Activated B cell treated with CpG ODN at 0.5 μM for 24 hours (primary cell): ENCODE data around the gene OGDH. TPM values are rescaled to one million over a fixed set of nuclear protein-coding genes. Genes with fewer than 3 reads are reported as not detected.
"Not testable (repeated sequence)": the region's sequence is repeated elsewhere in the genome, so short reads cannot be mapped to it uniquely, and the experiment has no call there.

Experiments used
- ATAC-seq: fragments of 200-7000 bp; cut with Tn5 transposase; one replicate; pipeline ENCODE4 v1.10.0; 2021; ENCODE audit warnings: low read depth, mild to moderate bottlenecking, moderate library complexity
- CTCF ChIA-PET: fragments of 350-600 bp; sonication (Branson Sonifier 250); formaldehyde crosslinking; loops from one replicate; lab custom pipeline; 2021; ENCODE audit warnings: antibody characterized with exemption; lab: Charles Lee
- POLR2A ChIA-PET: fragments of 350-600 bp; sonication (Branson Sonifier 250); formaldehyde crosslinking; loops from one replicate; lab custom pipeline; 2021; ENCODE audit warnings: antibody characterized with exemption; lab: Charles Lee
- DNase-seq: peaks from one replicate; pipeline ENCODE4 v3.0.0; 2022
- H3K27ac Mint-ChIP-seq: one replicate; pipeline ENCODE4 v1.8.0; 2020; ENCODE audit warnings: mixed read lengths
- H3K27me3 Mint-ChIP-seq: one replicate; pipeline ENCODE4 v1.8.0; 2021; ENCODE audit warnings: mixed read lengths
- H3K36me3 Mint-ChIP-seq: one replicate; pipeline ENCODE4 v1.8.0; 2021; ENCODE audit warnings: low read depth, mixed read lengths
- H3K4me1 Mint-ChIP-seq: one replicate; pipeline ENCODE4 v1.8.0; 2021; ENCODE audit warnings: mixed read lengths
- H3K4me3 Mint-ChIP-seq: one replicate; pipeline ENCODE4 v1.8.0; 2020; ENCODE audit warnings: mild to moderate bottlenecking, mixed read lengths
- H3K9me3 Mint-ChIP-seq: one replicate; pipeline ENCODE4 v1.8.0; 2020; ENCODE audit warnings: mixed read lengths
- intact Hi-C: fragments of 100-400 bp; cut with micrococcal nuclease; formaldehyde crosslinking; loops from one replicate; pipeline ENCODE4 v1.15.1; 2024
- total RNA-seq: library from RNA; stranded (reverse); gene quantifications from 2 replicates; pipeline ENCODE4 v1.2.3, GENCODE V29; 2022
- TF ChIP-seq, protein P1 (sequence below): fragments of 200-600 bp; IDR thresholded peaks from one replicate; pipeline ENCODE4 v1.8.0; 2022; ENCODE audit warnings: antibody characterized with exemption, mild to moderate bottlenecking

OGDH gene
- total RNA-seq, 1 donor from 2014 or later, result 81.7 TPM

DNA sequence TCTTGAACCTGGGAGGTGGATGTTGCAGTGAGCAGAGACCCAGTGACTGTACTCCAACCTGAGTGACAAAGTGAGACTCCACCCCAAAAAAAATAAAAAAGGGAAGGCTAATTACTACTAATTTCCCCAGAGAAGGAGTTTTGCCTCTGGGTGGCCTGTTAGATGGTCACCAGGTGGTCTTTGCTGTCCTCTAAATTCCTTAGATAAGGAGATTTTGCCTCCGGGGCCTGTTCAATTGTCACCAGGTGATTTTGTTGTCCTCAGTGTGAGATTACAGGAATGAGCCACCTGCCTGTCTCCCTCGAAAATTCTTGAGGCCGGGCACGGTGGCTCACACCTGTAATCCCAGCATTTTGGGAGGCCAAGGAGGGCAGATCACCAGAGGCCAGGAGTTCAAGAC is 117.8 kb downstream of the OGDH start:
- Mint-ChIP-seq H3K27me3 (no peaks in the 10 kb centered on the region), H3K27ac (no peak overlapping the region), H3K4me1 (no peaks in the 10 kb centered on the region), H3K36me3 (no peaks in the 10 kb centered on the region), H3K9me3 (no peaks in the 10 kb centered on the region), H3K4me3 (no peak overlapping the region)
- TF ChIP-seq, protein P1, sequence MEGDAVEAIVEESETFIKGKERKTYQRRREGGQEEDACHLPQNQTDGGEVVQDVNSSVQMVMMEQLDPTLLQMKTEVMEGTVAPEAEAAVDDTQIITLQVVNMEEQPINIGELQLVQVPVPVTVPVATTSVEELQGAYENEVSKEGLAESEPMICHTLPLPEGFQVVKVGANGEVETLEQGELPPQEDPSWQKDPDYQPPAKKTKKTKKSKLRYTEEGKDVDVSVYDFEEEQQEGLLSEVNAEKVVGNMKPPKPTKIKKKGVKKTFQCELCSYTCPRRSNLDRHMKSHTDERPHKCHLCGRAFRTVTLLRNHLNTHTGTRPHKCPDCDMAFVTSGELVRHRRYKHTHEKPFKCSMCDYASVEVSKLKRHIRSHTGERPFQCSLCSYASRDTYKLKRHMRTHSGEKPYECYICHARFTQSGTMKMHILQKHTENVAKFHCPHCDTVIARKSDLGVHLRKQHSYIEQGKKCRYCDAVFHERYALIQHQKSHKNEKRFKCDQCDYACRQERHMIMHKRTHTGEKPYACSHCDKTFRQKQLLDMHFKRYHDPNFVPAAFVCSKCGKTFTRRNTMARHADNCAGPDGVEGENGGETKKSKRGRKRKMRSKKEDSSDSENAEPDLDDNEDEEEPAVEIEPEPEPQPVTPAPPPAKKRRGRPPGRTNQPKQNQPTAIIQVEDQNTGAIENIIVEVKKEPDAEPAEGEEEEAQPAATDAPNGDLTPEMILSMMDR, result no peak
- intact Hi-C loops, result no loop called here
- ATAC-seq (no peak), DNase-seq (no peak)
- ChIA-PET POLR2A (interaction anchor here (0.6 kb wide), 1 partner anchor 11 kb away, joined by 5 read pairs; no protein-coding TSS in a partner anchor), CTCF (no interaction called here)

DNA sequence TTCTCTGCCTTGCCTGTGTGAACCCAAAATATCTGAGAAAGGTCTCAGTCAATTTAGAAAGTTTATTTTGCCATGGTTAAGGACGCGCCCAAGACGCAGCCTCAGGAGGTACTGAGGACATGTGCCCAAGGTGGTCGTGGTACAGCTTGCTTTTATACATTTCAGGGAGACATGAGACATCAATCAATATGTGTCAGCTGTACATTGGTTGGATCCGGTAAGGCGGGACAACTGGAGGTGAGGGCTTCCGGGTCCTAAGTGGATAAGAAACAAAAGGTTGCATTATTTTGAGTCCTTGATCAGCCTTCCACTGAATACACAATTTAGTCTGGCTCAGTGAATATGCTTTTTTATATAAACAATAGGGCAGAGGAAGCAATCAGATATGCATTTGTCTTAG is 119.8 kb downstream of the OGDH start:
- H3K4me1 Mint-ChIP-seq, H3K36me3 Mint-ChIP-seq, H3K27ac Mint-ChIP-seq, intact Hi-C loops, DNase-seq, H3K9me3 Mint-ChIP-seq, ATAC-seq, H3K4me3 Mint-ChIP-seq, H3K27me3 Mint-ChIP-seq: not testable (repeated sequence)
- ChIA-PET CTCF (interaction anchor here (0.7 kb wide), 1 partner anchor 16 kb away, joined by 3 read pairs; no protein-coding TSS in a partner anchor), POLR2A (interaction anchor here (0.6 kb wide), 1 partner anchor 78 kb away, joined by 4 read pairs; no protein-coding TSS in a partner anchor)

DNA sequence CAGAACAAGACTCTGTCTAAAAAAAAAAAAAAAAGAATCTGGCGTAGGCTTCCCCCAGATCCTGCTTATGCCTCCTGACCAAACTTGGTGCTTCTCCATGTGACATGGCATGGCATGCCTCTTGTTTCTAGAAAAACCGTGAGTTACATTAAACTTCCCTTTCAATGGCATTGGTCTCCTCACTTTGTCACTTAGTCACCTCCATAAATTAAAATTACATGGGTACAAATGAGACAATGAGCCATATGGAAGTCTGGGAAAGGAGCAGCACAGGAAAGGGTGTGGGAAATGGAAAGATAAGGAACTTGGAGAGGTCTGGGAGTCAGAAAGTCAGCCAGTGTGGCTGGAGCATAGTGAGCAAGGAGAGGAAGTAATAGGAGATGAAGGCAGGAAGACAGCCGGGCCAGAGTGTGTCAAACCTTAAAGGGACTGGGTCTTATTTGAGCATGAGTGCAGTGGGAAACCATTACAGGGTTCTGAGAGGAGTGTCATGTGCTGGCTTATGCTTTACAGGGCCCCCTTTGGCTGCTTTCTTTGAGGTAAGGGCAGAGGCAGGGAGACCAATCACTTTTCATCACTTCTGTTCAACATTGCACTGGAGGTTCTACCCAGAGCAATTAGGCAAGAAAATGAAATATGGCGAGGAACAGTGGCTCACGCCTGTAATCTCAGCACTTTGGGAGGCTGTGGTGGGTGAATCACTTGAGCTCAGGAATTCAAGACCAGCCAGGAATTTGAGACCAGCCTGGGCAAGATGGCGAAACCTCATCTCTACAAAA is 120.9 kb downstream of the OGDH start:
- Mint-ChIP-seq H3K27ac (no peak overlapping the region), H3K4me3 (no peak overlapping the region), H3K9me3 (no peaks in the 10 kb centered on the region), H3K4me1 (no peaks in the 10 kb centered on the region), H3K27me3 (no peaks in the 10 kb centered on the region), H3K36me3 (no peaks in the 10 kb centered on the region)
- TF ChIP-seq, protein P1, result no peak
- ChIA-PET POLR2A (no interaction called here), CTCF (interaction anchor here (0.7 kb wide), 1 partner anchor 18 kb away, joined by 3 read pairs; no protein-coding TSS in a partner anchor)
- intact Hi-C loops, result no loop called here
- DNase-seq (no peak), ATAC-seq (no peak)

DNA sequence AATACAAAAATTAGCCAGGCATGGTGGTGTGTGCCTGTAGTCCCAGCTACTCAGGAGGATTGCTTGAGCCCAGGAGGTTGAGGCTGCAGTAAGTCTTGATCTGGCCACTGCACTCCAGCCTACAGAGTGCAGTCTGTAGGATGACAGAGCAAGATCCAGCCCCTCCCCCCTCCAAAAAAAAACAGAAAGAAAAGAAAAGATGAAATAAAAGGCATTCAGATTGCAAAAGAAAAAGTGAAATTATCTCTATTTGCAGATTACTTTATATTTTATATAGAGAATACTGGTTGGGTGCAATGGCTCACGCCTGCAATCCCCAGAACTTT is 121.5 kb downstream of the OGDH start:
- H3K9me3 Mint-ChIP-seq, result no peaks in the 10 kb centered on the region
- no peak overlapping the region for H3K4me3 Mint-ChIP-seq
- ATAC-seq, result no peak
- H3K27ac Mint-ChIP-seq, result no peak overlapping the region
- no peaks in the 10 kb centered on the region for H3K27me3 Mint-ChIP-seq
- H3K4me1 Mint-ChIP-seq, result no peaks in the 10 kb centered on the region
- intact Hi-C loops, result no loop called here
- CTCF ChIA-PET, result no interaction called here
- POLR2A ChIA-PET, result no interaction called here
- DNase-seq, result no peak
- H3K36me3 Mint-ChIP-seq, result no peaks in the 10 kb centered on the region
- TF ChIP-seq, protein P1, result no peak

DNA sequence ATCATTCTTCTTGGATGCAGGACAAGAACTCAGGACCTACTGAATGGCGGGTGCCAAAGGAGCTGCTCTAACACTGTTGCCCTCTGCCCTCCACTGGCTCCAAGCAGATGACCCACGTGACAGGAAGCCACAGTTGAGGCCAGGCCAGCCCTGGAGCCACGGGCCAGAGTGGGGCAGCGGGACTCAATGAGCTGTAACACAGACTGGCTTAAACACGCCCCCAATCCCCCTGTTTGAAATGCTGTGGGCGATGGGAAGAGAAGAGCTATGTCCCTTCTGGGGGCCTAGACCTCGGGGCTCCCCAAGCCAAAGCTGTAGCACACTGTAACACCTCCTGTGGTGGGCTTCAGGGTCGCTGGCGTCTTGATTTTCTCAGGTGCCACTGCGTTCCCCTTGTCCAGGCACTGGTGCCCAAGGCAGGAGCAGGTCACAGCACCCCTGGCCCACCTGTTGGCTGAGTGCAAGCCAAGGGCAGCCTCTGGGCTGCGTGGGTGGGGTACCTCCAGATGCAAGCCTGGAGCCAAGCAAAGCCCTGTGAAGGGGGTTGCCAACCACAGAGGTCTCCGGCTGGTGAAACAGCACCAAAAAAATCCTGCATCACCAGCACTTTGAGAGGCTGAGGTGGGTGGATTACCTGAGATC is 123.6 kb downstream of the OGDH start:
- ChIA-PET CTCF (no interaction called here), POLR2A (no interaction called here)
- TF ChIP-seq, protein P1, result no peak
- intact Hi-C loops, result no loop called here
- no peaks in the 10 kb centered on the region for H3K9me3 Mint-ChIP-seq
- H3K27ac Mint-ChIP-seq, result no peak overlapping the region
- H3K4me1 Mint-ChIP-seq, result peaks cover 5% of the 10 kb centered on the region
- ATAC-seq (no peak), DNase-seq (no peak)
- no peaks in the 10 kb centered on the region for H3K27me3 Mint-ChIP-seq
- no peaks in the 10 kb centered on the region for H3K36me3 Mint-ChIP-seq
- no peak overlapping the region for H3K4me3 Mint-ChIP-seq

DNA sequence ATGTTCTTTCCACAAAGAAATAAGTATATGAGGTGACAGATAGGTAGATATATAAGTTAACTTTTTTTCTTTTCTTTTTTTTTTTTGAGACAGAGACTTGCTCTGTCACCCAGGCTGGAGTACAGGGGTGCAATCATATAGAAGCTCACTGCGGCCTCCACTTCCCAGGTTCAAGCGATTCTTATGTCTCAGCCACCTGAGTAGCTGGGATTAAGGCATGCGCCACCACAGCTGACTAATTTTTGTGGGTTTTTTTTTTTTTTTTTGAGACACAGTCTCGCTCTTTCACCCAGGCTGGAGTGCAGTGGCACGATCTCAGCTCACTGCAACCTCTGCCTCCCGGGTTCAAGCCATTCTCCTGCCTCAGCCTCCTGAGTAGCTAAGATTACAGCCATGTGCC is 126.5 kb downstream of the OGDH start:
- H3K27me3 Mint-ChIP-seq, CTCF ChIA-PET, H3K36me3 Mint-ChIP-seq, intact Hi-C loops, H3K9me3 Mint-ChIP-seq, DNase-seq, ATAC-seq, H3K4me3 Mint-ChIP-seq, H3K27ac Mint-ChIP-seq: not testable (repeated sequence)
- POLR2A ChIA-PET, result interaction anchor here (0.6 to 1.0 kb wide), 4 partner anchors 18 to 97 kb away, joined by 3 to 10 read pairs (median 4); partner anchors contain the start of gene PPIA
- peaks cover 14% of the 10 kb centered on the region for H3K4me1 Mint-ChIP-seq
